Embryonic facial prominence (tissue), 1 donor: Measurements from ENCODE around the gene FGD3.
"Not testable (repeated sequence)": the region's sequence is repeated elsewhere in the genome, so short reads cannot be mapped to it uniquely, and the experiment has no call there.

Experiments
- DNase-seq: peaks from one replicate; pipeline ENCODE4 v3.0.0-alpha.2; 2016; ENCODE audit errors: extremely low spot score

Gene FGD3

GRCh38 chr9:93005876-93006275 is 58.6 kb downstream of the FGD3 start:
- no peak for DNase-seq

- no peak for DNase-seq
These were observed 60.3 kb downstream of the FGD3 start for GRCh38 chr9:93007529-93008058.

GRCh38 chr9:93008457-93008856 is 61.1 kb downstream of the FGD3 start:
- no peak for DNase-seq

- DNase-seq = no peak
These were observed 62.2 kb downstream of the FGD3 start for GRCh38 chr9:93009337-93010015.

GRCh38 chr9:93010056-93010455 is 62.7 kb downstream of the FGD3 start:
- no peak for DNase-seq

- no peak for DNase-seq
These were observed 63.4 kb downstream of the FGD3 start for GRCh38 chr9:93010704-93011103.

GRCh38 chr9:93011114-93011513 is 63.8 kb downstream of the FGD3 start:
- no peak for DNase-seq

- DNase-seq = no peak
These were observed 65.9 kb downstream of the FGD3 start for GRCh38 chr9:93012963-93013855.

GRCh38 chr9:93013856-93014582 is 66.7 kb downstream of the FGD3 start:
- no peak for DNase-seq

GRCh38 chr9:93015190-93015589 is 67.9 kb downstream of the FGD3 start:
- not testable (repeated sequence) for DNase-seq

- DNase-seq = no peak
These were observed 70.3 kb downstream of the FGD3 start for GRCh38 chr9:93017621-93018020.

- DNase-seq = no peak
These were observed 72.8 kb downstream of the FGD3 start for GRCh38 chr9:93020151-93020550.

- no peak for DNase-seq
These were observed 73.7 kb downstream of the FGD3 start for GRCh38 chr9:93020771-93021670.

GRCh38 chr9:93022066-93022465 is 74.7 kb downstream of the FGD3 start:
- DNase-seq = no peak

GRCh38 chr9:93022721-93023520 is 75.6 kb downstream of the FGD3 start:
- no peak for DNase-seq

- no peak for DNase-seq
These were observed 76.1 kb downstream of the FGD3 start for GRCh38 chr9:93023521-93023815.

GRCh38 chr9:93024646-93024910 is 77.3 kb downstream of the FGD3 start:
- no peak for DNase-seq

GRCh38 chr9:93024986-93025630 is 77.8 kb downstream of the FGD3 start:
- no peak for DNase-seq

- no peak for DNase-seq
These were observed 78.4 kb downstream of the FGD3 start for GRCh38 chr9:93025736-93026135.

GRCh38 chr9:93026640-93027039 is 79.3 kb downstream of the FGD3 start:
- DNase-seq = no peak
